Adrenal gland (tissue), 5 donors: ENCODE data around the gene NBAS.

Experiments used
- POLR2A ChIP-seq, 2 donors: fragments of 450-650 bp; IDR thresholded peaks; one replicate each; pipeline ENCODE4 v1.6.1; 2017; ENCODE audit warnings: antibody characterized with exemption in 2 of 2, mild to moderate bottlenecking in 2 of 2, moderate library complexity in 1 of 2
- TF ChIP-seq, protein P1 (sequence below), 6 experiments: fragments of 450-650 bp in 4 of 6; fragments of 200-600 bp in 2 of 6; sonication (generic) in 1 of 6; IDR thresholded peaks; 1 replicate in 5 of 6; 2 replicates in 1 of 6; pipeline versions ENCODE4 v1.5.1 to v1.8.0; 2016 to 2021; ENCODE audit warnings: antibody characterized with exemption in 6 of 6, mild to moderate bottlenecking in 2 of 6, moderate library complexity in 1 of 6
- donor health status: DM: no; HTN: no; CAD: no.

- TF ChIP-seq, protein P1, sequence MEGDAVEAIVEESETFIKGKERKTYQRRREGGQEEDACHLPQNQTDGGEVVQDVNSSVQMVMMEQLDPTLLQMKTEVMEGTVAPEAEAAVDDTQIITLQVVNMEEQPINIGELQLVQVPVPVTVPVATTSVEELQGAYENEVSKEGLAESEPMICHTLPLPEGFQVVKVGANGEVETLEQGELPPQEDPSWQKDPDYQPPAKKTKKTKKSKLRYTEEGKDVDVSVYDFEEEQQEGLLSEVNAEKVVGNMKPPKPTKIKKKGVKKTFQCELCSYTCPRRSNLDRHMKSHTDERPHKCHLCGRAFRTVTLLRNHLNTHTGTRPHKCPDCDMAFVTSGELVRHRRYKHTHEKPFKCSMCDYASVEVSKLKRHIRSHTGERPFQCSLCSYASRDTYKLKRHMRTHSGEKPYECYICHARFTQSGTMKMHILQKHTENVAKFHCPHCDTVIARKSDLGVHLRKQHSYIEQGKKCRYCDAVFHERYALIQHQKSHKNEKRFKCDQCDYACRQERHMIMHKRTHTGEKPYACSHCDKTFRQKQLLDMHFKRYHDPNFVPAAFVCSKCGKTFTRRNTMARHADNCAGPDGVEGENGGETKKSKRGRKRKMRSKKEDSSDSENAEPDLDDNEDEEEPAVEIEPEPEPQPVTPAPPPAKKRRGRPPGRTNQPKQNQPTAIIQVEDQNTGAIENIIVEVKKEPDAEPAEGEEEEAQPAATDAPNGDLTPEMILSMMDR (IDR thresholded peaks at IDR 0.05) = no peak
- TF ChIP-seq POLR2A (IDR thresholded peaks at IDR 0.05) = no peak
Observed at GRCh38 chr2:15460112-15460620, 101.0 kb downstream of the NBAS start.
